A549 (cell line): Measurements from ENCODE around the gene YIPF5. TPM values are rescaled to one million over a fixed set of nuclear protein-coding genes. Genes with fewer than 3 reads are reported as not detected.

Source experiments
- ATAC-seq, 2 experiments: fragments of 200-7000 bp in 1 of 2; fragments of >200 bp in 1 of 2; cut with Nextera tagmentation in 1 of 2; cut with Tn5 transposase in 1 of 2; 3 replicates each; pipeline versions ENCODE4 v1.8.0 to v1.9.1; 2018 to 2020; ENCODE audit warnings: mild to moderate bottlenecking in 1 of 2, moderate library complexity in 1 of 2
- CTCF ChIA-PET: fragments of 300-600 bp; sonication (Branson Sonifier 250); formaldehyde crosslinking; extraction: SDS; loops from one replicate; lab custom pipeline; 2021; ENCODE audit warnings: antibody characterized with exemption, inconsistent platforms; lab: Yijun Ruan, JAX
- POLR2A ChIA-PET: fragments of 350-600 bp; formaldehyde crosslinking; extraction: SDS; loops from one replicate; lab custom pipeline; 2021; ENCODE audit warnings: antibody characterized with exemption, inconsistent platforms; lab: Yijun Ruan, JAX
- DNase-seq, 2 experiments: peaks; one replicate each; pipeline versions ENCODE4 v3.0.0 to v3.0.0-alpha.2; 2011 to 2016; ENCODE audit warnings: low read depth in 1 of 2, low spot score in 1 of 2
- FAIRE-seq: peaks from 2 replicates; lab custom pipeline; 2011; peaks lifted over from hg19 to GRCh38; lab: Jason Lieb, UNC
- H3K27ac ChIP-seq, 2 experiments: fragments of >200 bp; sonication (Bioruptor Twin); formaldehyde crosslinking; 3 replicates each; pipeline ENCODE4 v1.5.1; 2016 to 2017
- H3K4me1 ChIP-seq: fragments of >200 bp; sonication (Bioruptor Twin); formaldehyde crosslinking; 3 replicates; pipeline ENCODE4 v1.6.1; 2016
- H3K4me2 ChIP-seq: fragments of >200 bp; sonication (Bioruptor Twin); formaldehyde crosslinking; 3 replicates; pipeline ENCODE4 v1.6.1; 2016
- H3K4me3 ChIP-seq: fragments of >200 bp; sonication (Bioruptor Twin); formaldehyde crosslinking; 3 replicates; pipeline ENCODE4 v1.5.1; 2016
- H3K9me3 ChIP-seq: fragments of >200 bp; sonication (Bioruptor Twin); formaldehyde crosslinking; 3 replicates; pipeline ENCODE4 v1.6.1; 2016
- BCL3 ChIP-seq: fragments of >200 bp; sonication (Bioruptor Twin); formaldehyde crosslinking; IDR thresholded peaks from 3 replicates; pipeline ENCODE4 v1.6.1; 2016
- CBX8 ChIP-seq: fragments of 200-600 bp; sonication (generic); IDR thresholded peaks from 2 replicates; pipeline ENCODE4 v1.6.1; 2016
- CEBPB ChIP-seq, 2 experiments: fragments of >200 bp in 1 of 2; sonication (Bioruptor Twin) in 1 of 2; formaldehyde crosslinking in 1 of 2; IDR thresholded peaks; 2 replicates each; pipeline ENCODE4 v1.6.1; 2012 to 2016
- CTCF ChIP-seq: fragments of >200 bp; sonication (Bioruptor Twin); formaldehyde crosslinking; IDR thresholded peaks from 3 replicates; pipeline ENCODE4 v1.5.1; 2016
- ELK1 ChIP-seq: fragments of 150-350 bp; IDR thresholded peaks from 2 replicates; pipeline ENCODE4 v1.6.1; 2014; ENCODE audit warnings: low read depth, mild to moderate bottlenecking, low read length
- EP300 ChIP-seq, 2 experiments: fragments of >200 bp; sonication (Bioruptor Twin); formaldehyde crosslinking; IDR thresholded peaks; 2 replicates in 1 of 2; 3 replicates in 1 of 2; pipeline ENCODE4 v1.6.1; 2016 to 2017
- FOSL2 ChIP-seq, 2 experiments: fragments of 450-650 bp in 1 of 2; fragments of >200 bp in 1 of 2; sonication (Bioruptor Twin) in 1 of 2; formaldehyde crosslinking; IDR thresholded peaks; 2 replicates each; pipeline versions ENCODE4 v1.5.0 to v1.6.1; 2016 to 2020; ENCODE audit warnings: mild to moderate bottlenecking in 1 of 2, moderate library complexity in 1 of 2
- FOXS1 ChIP-seq: fragments of 250-450 bp; sonication (Bioruptor Pico); IDR thresholded peaks from 2 replicates; pipeline ENCODE4 v1.5.0; 2020; ENCODE audit warnings: mild to moderate bottlenecking, moderate library complexity
- GATA3 ChIP-seq: IDR thresholded peaks from 2 replicates; pipeline ENCODE4 v1.6.1; 2012; ENCODE audit warnings: borderline replicate concordance
- JUN ChIP-seq, 2 experiments: fragments of >200 bp; sonication (Bioruptor Twin); formaldehyde crosslinking; IDR thresholded peaks; 2 replicates in 1 of 2; 3 replicates in 1 of 2; pipeline ENCODE4 v1.6.1; 2016 to 2017
- JUNB ChIP-seq: fragments of >200 bp; sonication (Bioruptor Twin); formaldehyde crosslinking; IDR thresholded peaks from 2 replicates; pipeline ENCODE4 v1.6.1; 2016
- MAFK ChIP-seq: fragments of 450-650 bp; IDR thresholded peaks from 2 replicates; pipeline ENCODE4 v1.6.1; 2014; ENCODE audit not compliant: partially characterized antibody
- MAX ChIP-seq: IDR thresholded peaks from 2 replicates; pipeline ENCODE4 v1.6.1; 2012
- POLR2A ChIP-seq: IDR thresholded peaks from 2 replicates; pipeline ENCODE4 v1.6.1; 2012; ENCODE audit warnings: mild to moderate bottlenecking, low read length
- RAD21 ChIP-seq, 2 experiments: fragments of >200 bp in 1 of 2; sonication (Bioruptor Twin) in 1 of 2; formaldehyde crosslinking in 1 of 2; IDR thresholded peaks in 1 of 2; conservative IDR thresholded peaks in 1 of 2; 2 replicates in 1 of 2; 3 replicates in 1 of 2; pipeline ENCODE4 v1.6.1; 2012 to 2018; ENCODE audit warnings: inconsistent platforms in 1 of 2
- RFX5 ChIP-seq: fragments of 450-650 bp; IDR thresholded peaks from 2 replicates; pipeline ENCODE4 v1.7.1; 2014; ENCODE audit warnings: antibody characterized with exemption, mild to moderate bottlenecking, moderate library complexity
- SMC3 ChIP-seq: fragments of >200 bp; sonication (Bioruptor Twin); formaldehyde crosslinking; IDR thresholded peaks from 3 replicates; pipeline ENCODE4 v1.6.1; 2018; ENCODE audit warnings: inconsistent platforms
- ZSCAN20 ChIP-seq: fragments of 250-450 bp; sonication (Bioruptor Pico); IDR thresholded peaks from 2 replicates; pipeline ENCODE4 v1.8.0; 2022; ENCODE audit warnings: mild to moderate bottlenecking, moderate library complexity
- WGBS: methylation state at CpG from one replicate; pipeline ENCODE4 v1.1.6; 2017; ENCODE audit errors: missing lambda C conversion rate; 5-methylcytosine and 5-hydroxymethylcytosine counted together
- polyA plus RNA-seq, 4 experiments: library from polyadenylated mRNA; depleted of rRNA in 3 of 4; stranded (reverse); fragments of >200 nt; fragmentation: RNase III in 1 of 4; extraction: RNeasy Plus Mini Kit Qiagen cat#74134 plus additional on column Dnase treatment in 1 of 4; gene quantifications; 2 replicates in 3 of 4; 3 replicates in 1 of 4; pipeline ENCODE4 v1.2.3, GENCODE V29; 2011 to 2017
- TF ChIP-seq, protein P1 (sequence below): fragments of >200 bp; sonication (Bioruptor Twin); formaldehyde crosslinking; IDR thresholded peaks from 2 replicates; pipeline ENCODE4 v1.6.1; 2016

YIPF5 gene
- polyA plus RNA-seq, 2 of the 4 experiments (the other 2 are of a cell fraction): 54.9 to 80.2 TPM

- WGBS: 2% methylated on average over 2 of the region's 2 CpGs
- peak; percentile 18 for FAIRE-seq
- peak overlapping the region; percentile 67 to 80 for H3K27ac ChIP-seq
- H3K9me3 ChIP-seq: no peaks in the 10 kb centered on the region
- ChIA-PET POLR2A (no interaction called here), CTCF (interaction anchor here (0.6 to 1.8 kb wide), 4 partner anchors 10 to 1470 kb away, joined by 3 to 10 read pairs (median 4); partner anchors contain the start of gene YIPF5)
- peaks cover 65% of the 10 kb centered on the region for H3K4me1 ChIP-seq
- no peak for TF ChIP-seq POLR2A
- peak; percentile 58 for TF ChIP-seq MAX
- peak; percentile 66 to 68; a peak in 2 of 5 replicates for TF ChIP-seq EP300 (IDR thresholded peaks at IDR 0.05)
- TF ChIP-seq ZSCAN20: no peak
- peak; percentile 83 for TF ChIP-seq GATA3
- TF ChIP-seq SMC3: peak; percentile 10; the same call in 1 of the 3 replicates
- no peak for TF ChIP-seq FOSL2 (IDR thresholded peaks at IDR 0.05)
- peak; percentile 64; the same call in 1 of the 2 replicates for TF ChIP-seq FOSL2 (CRISPR knock-in tag; IDR thresholded peaks at IDR 0.05)
- no peak for TF ChIP-seq CBX8
- no peak for TF ChIP-seq MAFK
- peak; percentile 80 to 91 for TF ChIP-seq CEBPB (IDR thresholded peaks at IDR 0.05)
- TF ChIP-seq ELK1: 0 out of 2 replicates have a peak, but pooled peaks have one; percentile 37
- TF ChIP-seq JUNB: peak; percentile 77
- TF ChIP-seq JUN (IDR thresholded peaks at IDR 0.05): peak; percentile 46 to 57; a peak in 2 of 5 replicates
- TF ChIP-seq, protein P1, sequence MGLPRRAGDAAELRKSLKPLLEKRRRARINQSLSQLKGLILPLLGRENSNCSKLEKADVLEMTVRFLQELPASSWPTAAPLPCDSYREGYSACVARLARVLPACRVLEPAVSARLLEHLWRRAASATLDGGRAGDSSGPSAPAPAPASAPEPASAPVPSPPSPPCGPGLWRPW: 0 out of 2 replicates have a peak, but pooled peaks have one; percentile 33
- TF ChIP-seq RAD21 (conservative IDR thresholded peaks at IDR 0.05 in 1 of 2, IDR thresholded peaks at IDR 0.05 in 1 of 2): 0 out of 5 replicates have a peak, but pooled peaks of 1 of the 2 experiments have one; percentile 19
- peak; percentile 41; the same call in 1 of the 3 replicates for TF ChIP-seq BCL3
- no peak overlapping the region for H3K4me3 ChIP-seq
- DNase-seq: peak; percentile 10 to 89
- peak overlapping the region; percentile 65 for H3K4me2 ChIP-seq
- ATAC-seq: peak; percentile 37 to 55; a peak in 3 of 6 replicates
These were observed 17.3 kb upstream of the YIPF5 start for GRCh38 chr5:144187699-144188294.

DNA sequence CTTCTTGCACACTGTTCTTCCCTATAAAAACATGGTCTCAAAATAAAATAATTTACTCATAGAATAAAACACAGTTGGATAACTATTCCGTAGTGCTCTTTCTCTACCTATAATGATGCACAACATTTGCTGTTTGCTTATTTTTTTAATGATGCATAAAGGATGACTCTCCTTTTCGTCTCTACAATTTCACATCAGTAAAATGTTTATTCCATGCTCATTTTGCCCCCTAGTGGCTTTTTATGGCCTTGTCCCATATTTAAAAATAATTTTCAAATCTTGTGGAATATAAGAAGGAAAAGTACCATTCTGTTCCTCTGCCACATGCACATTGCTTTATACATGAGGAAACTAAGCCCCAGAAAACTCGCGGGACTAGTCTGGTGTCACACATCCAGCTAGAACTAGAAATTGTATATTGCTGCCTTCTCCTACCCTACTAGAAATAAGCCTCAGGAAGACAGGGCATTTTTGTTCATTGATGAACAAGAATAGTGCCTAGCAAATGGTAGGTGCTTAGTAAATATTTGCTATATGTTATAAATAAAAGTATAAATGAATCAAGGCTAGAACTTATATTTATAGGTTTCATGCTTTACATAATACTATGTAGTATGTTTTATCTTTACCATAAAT, 12.9 kb upstream of the YIPF5 start:
- WGBS: 4% methylated on average over 4 of the region's 4 CpGs
- ATAC-seq (peak; percentile 59 to 66; a peak in 4 of 6 replicates), DNase-seq (peak; percentile 21 to 54), FAIRE-seq (peak; percentile 61)
- POLR2A ChIA-PET: no interaction called here
- TF ChIP-seq FOSL2 (IDR thresholded peaks at IDR 0.05) (no peak), FOSL2 (CRISPR knock-in tag; IDR thresholded peaks at IDR 0.05) (peak; percentile 51; the same call in 1 of the 2 replicates), RAD21 (conservative IDR thresholded peaks at IDR 0.05 in 1 of 2, IDR thresholded peaks at IDR 0.05 in 1 of 2) (peak; percentile 79 to 83), SMC3 (peak; percentile 71), FOXS1 (0 out of 2 replicates have a peak, but pooled peaks have one; percentile 33), CTCF (peak; percentile 78), RFX5 (no peak)
- Histone ChIP-seq H3K27ac (peak overlapping the region; percentile 11 to 66; a peak in 2 of 6 replicates), H3K9me3 (no peaks in the 10 kb centered on the region), H3K4me2 (peak overlapping the region; percentile 31; the same call in 2 of the 3 replicates), H3K4me1 (peaks cover 30% of the 10 kb centered on the region), H3K4me3 (no peak overlapping the region)
- CTCF ChIA-PET: interaction anchor here (0.5 to 1.8 kb wide), 5 partner anchors 12 to 1016 kb away, joined by 3 to 8 read pairs (median 4); partner anchors contain the start of genes KCTD16 and YIPF5
